NB4 (cell line): ENCODE measurements around the gene DDX49.

ENCODE experiments used
- CTCF ChIP-seq: IDR thresholded peaks from one replicate; pipeline ENCODE4 v1.5.1; 2012; ENCODE audit warnings: low read depth, low read length
- MYC ChIP-seq: IDR thresholded peaks from 2 replicates; pipeline ENCODE4 v1.6.1; 2011; ENCODE audit warnings: low read depth, low read length
- POLR2A ChIP-seq: IDR thresholded peaks from 2 replicates; pipeline ENCODE4 v1.6.1; 2011; ENCODE audit warnings: mild to moderate bottlenecking; ENCODE audit not compliant: insufficient read length; ENCODE audit errors: extremely low read depth

- TF ChIP-seq CTCF, result no peak
- no peak for TF ChIP-seq POLR2A
- no peak for TF ChIP-seq MYC
Measured at GRCh38 chr19:18910801-18911436, 8.6 kb upstream of the DDX49 start.
